ENCODE measurements around the gene FGD6. TPM values are rescaled to one million over a fixed set of nuclear protein-coding genes. Genes with fewer than 3 reads are reported as not detected.
"Not testable (repeated sequence)": the region's sequence is repeated elsewhere in the genome, so short reads cannot be mapped to it uniquely, and the experiment has no call there.

The FGD6 gene
- total and polyA plus RNA-seq, 2 experiments from 2014 or later: 12.9 to 32.4 TPM

- peaks cover 23% of the 10 kb centered on the region for H3K36me3 ChIP-seq (ENCODE audit: insufficient read depth)
- H4K20me1 ChIP-seq (replicated peaks; ENCODE audit: insufficient read depth); H3K27ac ChIP-seq (ENCODE audit: low read depth); ATAC-seq; H2AFZ ChIP-seq; H3K79me2 ChIP-seq (replicated peaks; ENCODE audit: insufficient read depth); H3K27ac Mint-ChIP-seq; H3K9me3 Mint-ChIP-seq; H3F3A ChIP-seq (replicated peaks; ENCODE audit: low read depth); H3K4me3 Mint-ChIP-seq; H3K27me3 ChIP-seq (ENCODE audit: insufficient read depth); H3K27me3 Mint-ChIP-seq (ENCODE audit: insufficient read depth, low read depth, poor library complexity); H3K4me1 ChIP-seq (ENCODE audit: insufficient read depth); H3K4me1 Mint-ChIP-seq; DNase-seq (ENCODE audit: low spot score); H3K4me3 ChIP-seq; H3K4me2 ChIP-seq; H3K9me2 ChIP-seq (ENCODE audit: insufficient read depth): not testable (repeated sequence)
- H3K36me3 Mint-ChIP-seq (ENCODE audit: low read depth): peaks cover 39% of the 10 kb centered on the region; the same call in 2 of the 3 replicates
Measured at GRCh38 chr12:95101957-95102356, 115.3 kb downstream of the FGD6 start.

DNA sequence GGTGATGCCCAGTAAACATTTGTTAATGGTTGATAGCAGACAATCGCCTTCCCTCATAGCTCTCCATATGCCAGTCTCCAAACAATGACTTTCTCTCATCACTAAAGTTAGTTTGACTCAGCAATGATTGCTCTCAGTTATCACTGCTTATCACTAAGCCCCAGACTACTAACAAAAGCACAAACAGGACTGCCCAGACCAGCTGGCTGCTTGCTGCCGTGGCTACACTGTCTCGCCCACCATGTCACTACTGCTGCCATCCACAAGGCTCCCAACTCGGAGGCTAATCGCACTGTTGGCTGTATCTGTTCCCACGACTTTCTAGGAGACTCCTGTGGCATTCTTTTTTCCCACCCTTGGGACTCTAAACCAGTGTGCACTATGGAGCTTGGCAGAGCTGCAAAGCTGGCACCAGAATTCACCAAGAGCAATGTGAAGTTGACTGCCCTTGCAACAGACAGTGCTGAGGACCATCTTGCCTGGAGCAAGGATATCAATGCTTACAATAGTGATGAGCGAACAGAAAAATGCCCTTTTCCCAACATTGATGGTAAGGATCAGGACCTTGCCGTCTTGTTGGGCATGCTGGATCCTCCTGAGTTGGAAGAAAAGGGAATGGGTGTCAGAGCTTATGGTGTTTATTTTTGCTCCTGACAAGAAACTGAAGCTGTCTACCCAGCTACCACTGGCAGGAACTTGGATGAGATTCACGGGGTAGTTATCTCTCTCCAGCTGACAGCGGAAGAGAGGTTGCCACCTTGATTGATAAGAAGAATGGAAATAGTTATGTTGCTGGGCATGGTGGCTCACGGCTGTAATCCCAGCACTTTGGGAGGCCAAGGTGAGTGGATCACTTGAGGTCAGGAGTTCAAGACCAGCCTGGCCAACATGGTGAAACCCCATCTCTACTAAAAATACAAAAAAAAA, 116.7 kb downstream of the FGD6 start:
- no peaks in the 10 kb centered on the region for H3K9me3 Mint-ChIP-seq

More for the DNA sequence above, 116.7 kb downstream of the FGD6 start:
- H3K4me2 ChIP-seq: no peak overlapping the region
- peaks cover 13% of the 10 kb centered on the region for H3K36me3 ChIP-seq (ENCODE audit: insufficient read depth)
- TF ChIP-seq ZNF462 (CRISPR knock-in tag; IDR thresholded peaks at IDR 0.05) (no peak), ETS1 (IDR thresholded peaks at IDR 0.05) (no peak), EZH2phosphoT487 (IDR thresholded peaks at IDR 0.05; ENCODE audit: unreplicated experiment) (no peak), CREB1 (CRISPR knock-in tag; IDR thresholded peaks at IDR 0.05; ENCODE audit: low read depth) (no peak), EZH2 (IDR thresholded peaks at IDR 0.05; ENCODE audit: low read depth, unreplicated experiment) (no peak), STAT1 (IDR thresholded peaks at IDR 0.05; ENCODE audit: unreplicated experiment) (no peak), POLR2AphosphoS5 (IDR thresholded peaks at IDR 0.05; ENCODE audit: low read depth) (no peak)
- TF ChIP-seq, protein P1, sequence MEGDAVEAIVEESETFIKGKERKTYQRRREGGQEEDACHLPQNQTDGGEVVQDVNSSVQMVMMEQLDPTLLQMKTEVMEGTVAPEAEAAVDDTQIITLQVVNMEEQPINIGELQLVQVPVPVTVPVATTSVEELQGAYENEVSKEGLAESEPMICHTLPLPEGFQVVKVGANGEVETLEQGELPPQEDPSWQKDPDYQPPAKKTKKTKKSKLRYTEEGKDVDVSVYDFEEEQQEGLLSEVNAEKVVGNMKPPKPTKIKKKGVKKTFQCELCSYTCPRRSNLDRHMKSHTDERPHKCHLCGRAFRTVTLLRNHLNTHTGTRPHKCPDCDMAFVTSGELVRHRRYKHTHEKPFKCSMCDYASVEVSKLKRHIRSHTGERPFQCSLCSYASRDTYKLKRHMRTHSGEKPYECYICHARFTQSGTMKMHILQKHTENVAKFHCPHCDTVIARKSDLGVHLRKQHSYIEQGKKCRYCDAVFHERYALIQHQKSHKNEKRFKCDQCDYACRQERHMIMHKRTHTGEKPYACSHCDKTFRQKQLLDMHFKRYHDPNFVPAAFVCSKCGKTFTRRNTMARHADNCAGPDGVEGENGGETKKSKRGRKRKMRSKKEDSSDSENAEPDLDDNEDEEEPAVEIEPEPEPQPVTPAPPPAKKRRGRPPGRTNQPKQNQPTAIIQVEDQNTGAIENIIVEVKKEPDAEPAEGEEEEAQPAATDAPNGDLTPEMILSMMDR (conservative IDR thresholded peaks at IDR 0.05; ENCODE audit: low read depth in 2 of 2): no peak
- Mint-ChIP-seq H3K27ac (no peak overlapping the region), H3K4me3 (no peak overlapping the region), H3K27me3 (ENCODE audit: insufficient read depth, low read depth, poor library complexity) (no peaks in the 10 kb centered on the region), H3K4me1 (no peaks in the 10 kb centered on the region), H3K36me3 (ENCODE audit: low read depth) (peaks cover 33% of the 10 kb centered on the region; the same call in 2 of the 3 replicates)
- no peak overlapping the region for H3K27ac ChIP-seq (ENCODE audit: low read depth)
- no peaks in the 10 kb centered on the region; the same call in 1 of the 2 replicates for H4K20me1 ChIP-seq (replicated peaks; ENCODE audit: insufficient read depth)
- H3K4me1 ChIP-seq (ENCODE audit: insufficient read depth): no peaks in the 10 kb centered on the region
- no peak overlapping the region for H3K4me3 ChIP-seq
- DNase-seq (ENCODE audit: low spot score) (no peak), ATAC-seq (no peak)
- no peaks in the 10 kb centered on the region for H3K79me2 ChIP-seq (replicated peaks; ENCODE audit: insufficient read depth)
- H3K27me3 ChIP-seq (ENCODE audit: insufficient read depth): no peaks in the 10 kb centered on the region
- H3K9me2 ChIP-seq (ENCODE audit: insufficient read depth): no peaks in the 10 kb centered on the region
- H3F3A ChIP-seq (replicated peaks; ENCODE audit: low read depth): no peaks in the 10 kb centered on the region
- no peak overlapping the region for H2AFZ ChIP-seq
